Coronary artery (tissue), 2 donors: ENCODE data around the gene MTMR12.

Source experiments
- DNase-seq: peaks from one replicate; pipeline ENCODE4 v3.0.0-alpha.2; 2017; ENCODE audit warnings: low spot score
- H3K27ac ChIP-seq, 2 donors: fragments of 200-600 bp; sonication (generic); one replicate each; pipeline ENCODE4 v1.5.1; 2016 to 2019
- H3K4me3 ChIP-seq: fragments of 200-600 bp; sonication (generic); 2 replicates; pipeline ENCODE4 v1.5.1; 2016; ENCODE audit warnings: mild to moderate bottlenecking, moderate library complexity
- TF ChIP-seq, protein P1 (sequence below): fragments of 200-600 bp; sonication (generic); IDR thresholded peaks from one replicate; pipeline ENCODE4 v1.5.1; 2019; ENCODE audit warnings: antibody characterized with exemption

Gene MTMR12

GRCh38 chr5:32273821-32274220 is 38.9 kb downstream of the MTMR12 start:
- DNase-seq, result no peak
- peak overlapping the region in 1 of 2 donors; percentile 13 for H3K27ac ChIP-seq
- no peak overlapping the region for H3K4me3 ChIP-seq

GRCh38 chr5:32272746-32273145 is 40.0 kb downstream of the MTMR12 start:
- Histone ChIP-seq H3K27ac (no peak overlapping the region), H3K4me3 (no peak overlapping the region)
- TF ChIP-seq, protein P1, sequence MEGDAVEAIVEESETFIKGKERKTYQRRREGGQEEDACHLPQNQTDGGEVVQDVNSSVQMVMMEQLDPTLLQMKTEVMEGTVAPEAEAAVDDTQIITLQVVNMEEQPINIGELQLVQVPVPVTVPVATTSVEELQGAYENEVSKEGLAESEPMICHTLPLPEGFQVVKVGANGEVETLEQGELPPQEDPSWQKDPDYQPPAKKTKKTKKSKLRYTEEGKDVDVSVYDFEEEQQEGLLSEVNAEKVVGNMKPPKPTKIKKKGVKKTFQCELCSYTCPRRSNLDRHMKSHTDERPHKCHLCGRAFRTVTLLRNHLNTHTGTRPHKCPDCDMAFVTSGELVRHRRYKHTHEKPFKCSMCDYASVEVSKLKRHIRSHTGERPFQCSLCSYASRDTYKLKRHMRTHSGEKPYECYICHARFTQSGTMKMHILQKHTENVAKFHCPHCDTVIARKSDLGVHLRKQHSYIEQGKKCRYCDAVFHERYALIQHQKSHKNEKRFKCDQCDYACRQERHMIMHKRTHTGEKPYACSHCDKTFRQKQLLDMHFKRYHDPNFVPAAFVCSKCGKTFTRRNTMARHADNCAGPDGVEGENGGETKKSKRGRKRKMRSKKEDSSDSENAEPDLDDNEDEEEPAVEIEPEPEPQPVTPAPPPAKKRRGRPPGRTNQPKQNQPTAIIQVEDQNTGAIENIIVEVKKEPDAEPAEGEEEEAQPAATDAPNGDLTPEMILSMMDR, result no peak
- DNase-seq, result no peak

More at GRCh38 chr5:32273821-32274220, 38.9 kb downstream of the MTMR12 start:
- TF ChIP-seq, protein P1, result no peak

GRCh38 chr5:32270946-32271345 is 41.8 kb downstream of the MTMR12 start:
- no peak overlapping the region for H3K27ac ChIP-seq
- H3K4me3 ChIP-seq, result no peak overlapping the region
- no peak for DNase-seq
- TF ChIP-seq, protein P1, result no peak

DNA sequence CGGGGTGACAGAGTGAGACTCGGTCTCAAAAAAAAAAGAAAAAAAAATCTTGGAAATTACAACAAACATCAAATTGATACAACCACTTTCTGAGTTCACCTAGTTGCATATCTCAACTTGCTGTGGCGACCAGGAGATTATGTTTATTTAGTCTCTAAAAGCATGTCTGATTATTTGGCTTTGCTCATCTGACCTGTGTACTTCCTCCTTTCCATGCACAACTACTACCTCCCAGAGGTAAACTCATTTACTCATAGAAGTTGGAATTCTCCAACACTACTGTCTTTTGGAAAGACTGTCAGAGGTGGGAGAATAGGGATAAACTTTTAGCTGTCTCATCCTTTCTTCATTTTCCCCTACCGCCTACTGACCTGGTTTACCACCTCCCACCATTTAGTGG is 42.6 kb downstream of the MTMR12 start:
- no peak for DNase-seq
- no peak overlapping the region for H3K27ac ChIP-seq
- no peak overlapping the region for H3K4me3 ChIP-seq
- TF ChIP-seq, protein P1, result no peak

DNA sequence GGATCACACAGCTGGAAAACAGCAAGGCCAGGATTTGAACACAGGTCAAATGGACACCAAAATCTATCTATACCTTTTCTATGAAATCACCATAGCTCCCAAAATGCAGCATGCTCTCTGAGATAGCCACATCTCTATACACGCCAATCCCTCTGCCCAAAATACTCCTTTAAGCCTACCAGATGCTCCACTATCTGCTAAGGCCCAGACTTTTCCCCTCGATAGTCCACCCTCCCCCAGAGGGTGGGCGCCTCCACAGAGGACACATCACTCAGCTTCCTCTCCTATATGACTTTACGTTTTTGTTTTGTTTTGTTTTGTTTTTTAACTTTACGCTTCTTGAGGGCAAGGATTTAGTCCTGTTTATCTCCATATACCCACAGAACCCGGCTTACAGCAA is 46.8 kb downstream of the MTMR12 start:
- TF ChIP-seq, protein P1, result no peak
- Histone ChIP-seq H3K27ac (no peak overlapping the region), H3K4me3 (no peak overlapping the region)
- no peak for DNase-seq

DNA sequence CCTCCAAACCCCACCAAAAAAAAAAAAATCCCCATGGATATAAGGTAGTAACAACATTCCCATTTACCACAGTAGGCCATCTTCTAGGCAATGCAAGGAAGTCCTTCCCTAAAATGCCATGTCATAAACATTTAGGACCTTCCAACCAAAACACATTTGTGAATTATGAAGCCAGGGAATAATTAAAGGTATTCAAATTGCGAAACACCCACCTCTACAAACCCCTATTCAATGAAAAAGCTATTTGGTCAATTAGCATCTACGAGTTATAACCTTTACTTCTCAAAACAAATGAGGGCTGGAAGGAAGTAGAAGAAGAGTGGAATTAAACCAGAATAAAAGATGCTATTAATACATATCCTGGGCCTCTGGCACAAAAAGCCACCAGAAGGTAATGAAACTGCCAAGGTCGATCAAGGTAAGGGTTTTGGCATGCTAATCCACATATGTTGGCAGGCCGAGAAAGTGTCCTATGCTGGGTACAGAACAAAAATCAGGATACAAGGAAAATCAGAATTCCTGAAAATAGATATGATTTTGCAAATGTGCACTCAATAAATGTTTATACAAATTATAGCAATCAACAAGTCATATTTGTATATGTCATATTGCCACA is 47.7 kb downstream of the MTMR12 start:
- no peak overlapping the region for H3K4me3 ChIP-seq
- no peak for DNase-seq
- TF ChIP-seq, protein P1, result no peak
- no peak overlapping the region for H3K27ac ChIP-seq

GRCh38 chr5:32263684-32264083 is 49.1 kb downstream of the MTMR12 start:
- Histone ChIP-seq H3K4me3 (no peak overlapping the region), H3K27ac (no peak overlapping the region)
- TF ChIP-seq, protein P1, result no peak
- no peak for DNase-seq
